IMR-90 (cell line): Measurements from ENCODE around the gene ANKH.

Source experiments
- BHLHE40 ChIP-seq: fragments of 150-350 bp; IDR thresholded peaks from 2 replicates; pipeline ENCODE4 v1.6.1; 2016; ENCODE audit warnings: mild to moderate bottlenecking, low read depth, low read length
- CEBPB ChIP-seq: IDR thresholded peaks from 2 replicates; pipeline ENCODE4 v1.6.1; 2012; ENCODE audit warnings: low read depth, low read length, improper control_type of control experiment
- FOS ChIP-seq: fragments of 150-350 bp; IDR thresholded peaks from 2 replicates; pipeline ENCODE4 v1.6.1; 2016; ENCODE audit warnings: low read depth, low read length
- MAZ ChIP-seq: IDR thresholded peaks from 2 replicates; pipeline ENCODE4 v1.6.1; 2012; ENCODE audit warnings: low read depth, mild to moderate bottlenecking, low read length, improper control_type of control experiment, moderate library complexity, borderline replicate concordance
- POLR2A ChIP-seq: IDR thresholded peaks from 2 replicates; pipeline ENCODE4 v1.6.1; 2012; ENCODE audit warnings: mild to moderate bottlenecking, low read depth, low read length
- RCOR1 ChIP-seq: IDR thresholded peaks from 2 replicates; pipeline ENCODE4 v1.6.1; 2012; ENCODE audit warnings: mild to moderate bottlenecking, low read length, improper control_type of control experiment; ENCODE audit not compliant: insufficient replicate concordance
- RFX5 ChIP-seq: IDR thresholded peaks from 2 replicates; pipeline ENCODE4 v1.8.0; 2012; ENCODE audit warnings: low read depth, mild to moderate bottlenecking, low read length, moderate library complexity
- SMC3 ChIP-seq: fragments of 150-350 bp; IDR thresholded peaks from 2 replicates; pipeline ENCODE4 v1.6.1; 2016; ENCODE audit warnings: low read depth, mild to moderate bottlenecking, antibody characterized with exemption, low read length, moderate library complexity
- TF ChIP-seq, protein P1 (sequence below): conservative IDR thresholded peaks from 2 replicates; pipeline ENCODE4 v1.5.1; 2012; ENCODE audit warnings: mild to moderate bottlenecking, low read depth, low read length, improper control_type of control experiment
- TF ChIP-seq, protein P2 (sequence below): fragments of 150-350 bp; IDR thresholded peaks from 2 replicates; pipeline ENCODE4 v1.6.1; 2017; ENCODE audit warnings: mild to moderate bottlenecking, antibody characterized with exemption, low read length, low read depth
- TF ChIP-seq, protein P3 (sequence below): fragments of 150-350 bp; IDR thresholded peaks from 2 replicates; pipeline ENCODE4 v1.6.1; 2016; ENCODE audit warnings: low read depth, mild to moderate bottlenecking, low read length, moderate library complexity, borderline replicate concordance

DNA sequence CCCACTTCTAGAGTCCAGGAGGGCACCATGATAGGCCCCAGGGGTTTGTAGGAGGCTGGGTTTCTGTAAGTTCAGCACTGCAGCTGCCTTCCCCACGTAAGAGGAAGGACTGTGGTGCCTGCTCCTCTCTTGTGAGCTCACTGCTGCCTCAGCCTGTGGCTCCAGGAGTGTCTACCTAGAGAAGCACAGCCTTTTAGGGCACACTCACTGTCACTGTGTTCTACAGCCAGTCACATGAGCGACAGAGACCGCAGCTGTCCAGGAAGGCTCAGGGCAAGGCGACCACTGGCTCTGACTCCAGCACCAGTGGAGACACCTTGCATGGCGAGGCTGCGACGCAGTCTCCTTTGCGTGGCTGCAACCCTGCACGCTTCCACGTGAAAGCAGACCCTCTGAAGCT is 134.3 kb downstream of the ANKH start:
- TF ChIP-seq, protein P1, sequence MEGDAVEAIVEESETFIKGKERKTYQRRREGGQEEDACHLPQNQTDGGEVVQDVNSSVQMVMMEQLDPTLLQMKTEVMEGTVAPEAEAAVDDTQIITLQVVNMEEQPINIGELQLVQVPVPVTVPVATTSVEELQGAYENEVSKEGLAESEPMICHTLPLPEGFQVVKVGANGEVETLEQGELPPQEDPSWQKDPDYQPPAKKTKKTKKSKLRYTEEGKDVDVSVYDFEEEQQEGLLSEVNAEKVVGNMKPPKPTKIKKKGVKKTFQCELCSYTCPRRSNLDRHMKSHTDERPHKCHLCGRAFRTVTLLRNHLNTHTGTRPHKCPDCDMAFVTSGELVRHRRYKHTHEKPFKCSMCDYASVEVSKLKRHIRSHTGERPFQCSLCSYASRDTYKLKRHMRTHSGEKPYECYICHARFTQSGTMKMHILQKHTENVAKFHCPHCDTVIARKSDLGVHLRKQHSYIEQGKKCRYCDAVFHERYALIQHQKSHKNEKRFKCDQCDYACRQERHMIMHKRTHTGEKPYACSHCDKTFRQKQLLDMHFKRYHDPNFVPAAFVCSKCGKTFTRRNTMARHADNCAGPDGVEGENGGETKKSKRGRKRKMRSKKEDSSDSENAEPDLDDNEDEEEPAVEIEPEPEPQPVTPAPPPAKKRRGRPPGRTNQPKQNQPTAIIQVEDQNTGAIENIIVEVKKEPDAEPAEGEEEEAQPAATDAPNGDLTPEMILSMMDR, result no peak
- TF ChIP-seq POLR2A, result no peak
- TF ChIP-seq BHLHE40, result no peak
- TF ChIP-seq, protein P2, sequence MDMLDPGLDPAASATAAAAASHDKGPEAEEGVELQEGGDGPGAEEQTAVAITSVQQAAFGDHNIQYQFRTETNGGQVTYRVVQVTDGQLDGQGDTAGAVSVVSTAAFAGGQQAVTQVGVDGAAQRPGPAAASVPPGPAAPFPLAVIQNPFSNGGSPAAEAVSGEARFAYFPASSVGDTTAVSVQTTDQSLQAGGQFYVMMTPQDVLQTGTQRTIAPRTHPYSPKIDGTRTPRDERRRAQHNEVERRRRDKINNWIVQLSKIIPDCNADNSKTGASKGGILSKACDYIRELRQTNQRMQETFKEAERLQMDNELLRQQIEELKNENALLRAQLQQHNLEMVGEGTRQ, result no peak
- TF ChIP-seq RFX5, result no peak
- TF ChIP-seq, protein P3, sequence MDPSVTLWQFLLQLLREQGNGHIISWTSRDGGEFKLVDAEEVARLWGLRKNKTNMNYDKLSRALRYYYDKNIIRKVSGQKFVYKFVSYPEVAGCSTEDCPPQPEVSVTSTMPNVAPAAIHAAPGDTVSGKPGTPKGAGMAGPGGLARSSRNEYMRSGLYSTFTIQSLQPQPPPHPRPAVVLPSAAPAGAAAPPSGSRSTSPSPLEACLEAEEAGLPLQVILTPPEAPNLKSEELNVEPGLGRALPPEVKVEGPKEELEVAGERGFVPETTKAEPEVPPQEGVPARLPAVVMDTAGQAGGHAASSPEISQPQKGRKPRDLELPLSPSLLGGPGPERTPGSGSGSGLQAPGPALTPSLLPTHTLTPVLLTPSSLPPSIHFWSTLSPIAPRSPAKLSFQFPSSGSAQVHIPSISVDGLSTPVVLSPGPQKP, result no peak
- no peak for TF ChIP-seq RCOR1
- no peak for TF ChIP-seq FOS
- TF ChIP-seq MAZ, result no peak
- TF ChIP-seq SMC3, result no peak
- no peak for TF ChIP-seq CEBPB
